ENCODE data around the gene SRSF11. TPM values are rescaled to one million over a fixed set of nuclear protein-coding genes. Genes with fewer than 3 reads are reported as not detected.

The SRSF11 gene
- total RNA-seq, 1 experiment from 2014 or later, result 145 TPM

DNA sequence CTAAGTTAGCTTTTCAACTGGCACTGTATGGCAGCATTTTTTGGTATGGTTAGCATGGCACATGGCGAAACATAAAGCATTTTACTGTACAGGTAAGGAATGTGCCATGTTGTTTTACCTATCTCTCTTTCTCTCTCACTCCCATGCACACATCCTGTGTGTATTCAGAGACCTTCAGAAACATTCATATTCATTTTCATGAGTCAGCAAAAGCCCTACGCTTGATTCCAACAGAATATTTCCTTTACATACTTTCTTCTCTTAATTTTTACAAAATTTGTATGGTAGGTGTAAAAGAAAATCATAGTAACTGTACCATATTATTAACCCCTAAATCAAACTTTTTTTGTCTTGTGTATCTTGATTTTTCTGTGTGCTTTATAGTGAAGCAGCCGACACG, 10.3 kb downstream of the SRSF11 start:
- Histone ChIP-seq H3K36me3 (ENCODE audit: control insufficient read depth, insufficient read depth, low read length) (peaks cover 88% of the 10 kb centered on the region), H3K4me3 (ENCODE audit: low read depth in 2 of 2, low read length in 2 of 2) (no peak overlapping the region), H3K27me3 (ENCODE audit: control insufficient read depth, insufficient read depth, low read length) (no peaks in the 10 kb centered on the region), H3K9me3 (ENCODE audit: control insufficient read depth, insufficient read depth, low read depth, low read length) (no peaks in the 10 kb centered on the region), H3K4me1 (ENCODE audit: control insufficient read depth, insufficient read depth, low read length) (peaks cover 13% of the 10 kb centered on the region), H3K27ac (ENCODE audit: low read length) (no peak overlapping the region)
- no TSS peak for BruUV-seq (replicated peaks)
- in situ Hi-C loops (cut with HindIII; ENCODE audit: low pct_unique_long_range_greater_than_20kb, low sequenced_read_pairs) (no loop called here), intact Hi-C loops (cut with micrococcal nuclease; ENCODE audit: unreplicated experiment) (no loop called here)
- TF ChIP-seq SIN3A (IDR thresholded peaks at IDR 0.05; ENCODE audit: borderline replicate concordance, insufficient read depth, low read depth, low read length) (no peak), POLR2AphosphoS5 (IDR thresholded peaks at IDR 0.05; ENCODE audit: low read depth, low read length) (no peak), CTCF (IDR thresholded peaks at IDR 0.05) (no peak), TCF7L2 (IDR thresholded peaks at IDR 0.05; ENCODE audit: low read depth, low read length) (no peak)
- TF ChIP-seq, protein P1, sequence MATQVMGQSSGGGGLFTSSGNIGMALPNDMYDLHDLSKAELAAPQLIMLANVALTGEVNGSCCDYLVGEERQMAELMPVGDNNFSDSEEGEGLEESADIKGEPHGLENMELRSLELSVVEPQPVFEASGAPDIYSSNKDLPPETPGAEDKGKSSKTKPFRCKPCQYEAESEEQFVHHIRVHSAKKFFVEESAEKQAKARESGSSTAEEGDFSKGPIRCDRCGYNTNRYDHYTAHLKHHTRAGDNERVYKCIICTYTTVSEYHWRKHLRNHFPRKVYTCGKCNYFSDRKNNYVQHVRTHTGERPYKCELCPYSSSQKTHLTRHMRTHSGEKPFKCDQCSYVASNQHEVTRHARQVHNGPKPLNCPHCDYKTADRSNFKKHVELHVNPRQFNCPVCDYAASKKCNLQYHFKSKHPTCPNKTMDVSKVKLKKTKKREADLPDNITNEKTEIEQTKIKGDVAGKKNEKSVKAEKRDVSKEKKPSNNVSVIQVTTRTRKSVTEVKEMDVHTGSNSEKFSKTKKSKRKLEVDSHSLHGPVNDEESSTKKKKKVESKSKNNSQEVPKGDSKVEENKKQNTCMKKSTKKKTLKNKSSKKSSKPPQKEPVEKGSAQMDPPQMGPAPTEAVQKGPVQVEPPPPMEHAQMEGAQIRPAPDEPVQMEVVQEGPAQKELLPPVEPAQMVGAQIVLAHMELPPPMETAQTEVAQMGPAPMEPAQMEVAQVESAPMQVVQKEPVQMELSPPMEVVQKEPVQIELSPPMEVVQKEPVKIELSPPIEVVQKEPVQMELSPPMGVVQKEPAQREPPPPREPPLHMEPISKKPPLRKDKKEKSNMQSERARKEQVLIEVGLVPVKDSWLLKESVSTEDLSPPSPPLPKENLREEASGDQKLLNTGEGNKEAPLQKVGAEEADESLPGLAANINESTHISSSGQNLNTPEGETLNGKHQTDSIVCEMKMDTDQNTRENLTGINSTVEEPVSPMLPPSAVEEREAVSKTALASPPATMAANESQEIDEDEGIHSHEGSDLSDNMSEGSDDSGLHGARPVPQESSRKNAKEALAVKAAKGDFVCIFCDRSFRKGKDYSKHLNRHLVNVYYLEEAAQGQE (IDR thresholded peaks at IDR 0.05; ENCODE audit: insufficient read depth in 1 of 2, low read depth in 2 of 2, low read length in 1 of 2), result no peak
- no peak for DNase-seq (ENCODE audit: low read depth, low spot score)
- ChIA-PET POLR2A (interaction anchor here (0.5 kb wide), 1 partner anchor 10 kb away, joined by 3 read pairs; the partner anchor contains the start of gene SRSF11), CTCF (no interaction called here)
- ATAC-seq, result no peak

- Histone ChIP-seq H3K4me1 (ENCODE audit: control insufficient read depth, insufficient read depth, low read length) (no peaks in the 10 kb centered on the region; the same call in 1 of the 2 replicates), H3K27ac (ENCODE audit: low read length) (no peak overlapping the region), H3K9me3 (ENCODE audit: control insufficient read depth, insufficient read depth, low read depth, low read length) (no peaks in the 10 kb centered on the region), H3K36me3 (ENCODE audit: control insufficient read depth, insufficient read depth, low read length) (peaks cover 91% of the 10 kb centered on the region), H3K4me3 (ENCODE audit: low read depth in 2 of 2, low read length in 2 of 2) (no peak overlapping the region), H3K27me3 (ENCODE audit: control insufficient read depth, insufficient read depth, low read length) (no peaks in the 10 kb centered on the region)
- intact Hi-C loops (cut with micrococcal nuclease; ENCODE audit: unreplicated experiment) (no loop called here), in situ Hi-C loops (cut with HindIII; ENCODE audit: low pct_unique_long_range_greater_than_20kb, low sequenced_read_pairs) (no loop called here)
- POLR2A ChIA-PET, result no interaction called here
- no TSS peak for BruUV-seq (replicated peaks)
- TF ChIP-seq POLR2AphosphoS5 (IDR thresholded peaks at IDR 0.05; ENCODE audit: low read depth, low read length) (no peak), CTCF (IDR thresholded peaks at IDR 0.05) (no peak), TCF7L2 (IDR thresholded peaks at IDR 0.05; ENCODE audit: low read depth, low read length) (no peak), SIN3A (IDR thresholded peaks at IDR 0.05; ENCODE audit: borderline replicate concordance, insufficient read depth, low read depth, low read length) (no peak)
- TF ChIP-seq, protein P1 (IDR thresholded peaks at IDR 0.05; ENCODE audit: insufficient read depth in 1 of 2, low read depth in 2 of 2, low read length in 1 of 2), result no peak
- DNase-seq (ENCODE audit: low read depth, low spot score), result no peak
- CTCF ChIA-PET, result no interaction called here
- no peak for ATAC-seq
These were observed 13.6 kb downstream of the SRSF11 start for GRCh38 chr1:70234733-70235132.
